Activated CD8-positive, alpha-beta memory T cell treated with anti-CD3 and anti-CD28 coated beads, Interleukin-2, amount 50 U/mL, for 1 hour (primary cell): ENCODE measurements around the gene PTPRK.
"Not testable (repeated sequence)": the region's sequence is repeated elsewhere in the genome, so short reads cannot be mapped to it uniquely, and the experiment has no call there.

Source experiments
- DNase-seq: peaks from one replicate; pipeline ENCODE4 v3.0.0-alpha.2; 2020; ENCODE audit errors: extremely low read depth

Gene PTPRK

DNA sequence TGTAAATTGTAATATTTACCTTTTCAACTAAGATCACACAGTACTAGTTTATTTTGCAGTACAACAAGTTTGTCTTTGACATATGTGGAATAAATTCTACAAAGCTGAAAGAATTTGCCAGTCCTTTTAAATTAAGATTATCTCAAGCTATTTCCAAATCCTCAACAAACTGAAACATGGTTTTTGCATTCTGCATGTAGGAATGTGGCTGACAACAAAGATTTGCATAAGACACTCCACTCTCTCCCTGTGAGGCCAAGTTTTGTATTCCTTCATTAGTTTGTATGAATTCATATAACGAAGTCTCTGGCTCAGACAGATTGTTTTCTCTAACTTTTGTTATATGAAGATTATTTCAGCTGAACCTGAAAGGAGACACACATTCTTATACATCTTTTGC is 495.4 kb downstream of the PTPRK start:
- DNase-seq: no peak

DNA sequence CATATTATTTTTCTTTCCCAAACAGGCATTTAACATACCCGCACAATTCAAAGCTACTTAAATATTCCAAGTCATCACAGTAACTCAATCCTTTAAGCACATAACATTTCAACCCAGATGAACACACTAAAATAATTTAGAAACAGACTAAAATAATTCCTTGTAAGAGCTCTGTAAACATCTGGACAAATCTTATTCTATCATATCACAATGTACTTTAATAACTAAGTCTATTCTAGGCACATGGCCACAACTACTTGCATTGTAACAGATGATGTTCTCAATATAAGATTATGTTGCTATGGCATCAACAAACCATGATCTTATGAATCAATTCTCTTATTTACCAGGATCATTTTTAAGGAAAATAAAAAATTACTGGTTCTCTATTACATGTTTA is 496.4 kb downstream of the PTPRK start:
- DNase-seq: no peak

DNA sequence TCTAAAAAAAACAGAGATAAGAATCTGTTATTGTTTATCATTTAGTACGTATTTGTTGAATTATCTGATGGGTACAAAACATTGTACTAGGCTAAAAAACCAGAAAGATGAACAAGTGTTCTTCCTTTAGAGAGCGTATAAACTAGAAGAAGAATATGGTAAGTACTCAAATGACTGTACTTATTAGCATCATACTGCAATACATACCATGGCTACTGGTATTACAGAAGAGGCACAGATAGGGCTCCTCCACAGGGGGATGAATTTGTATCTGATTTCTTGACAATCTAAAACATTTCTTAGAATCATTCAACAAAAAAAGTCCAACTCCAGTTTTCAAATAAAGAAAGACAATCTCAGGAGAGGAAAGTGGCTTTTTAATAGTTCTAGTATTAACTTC is 501.6 kb downstream of the PTPRK start:
- no peak for DNase-seq

DNA sequence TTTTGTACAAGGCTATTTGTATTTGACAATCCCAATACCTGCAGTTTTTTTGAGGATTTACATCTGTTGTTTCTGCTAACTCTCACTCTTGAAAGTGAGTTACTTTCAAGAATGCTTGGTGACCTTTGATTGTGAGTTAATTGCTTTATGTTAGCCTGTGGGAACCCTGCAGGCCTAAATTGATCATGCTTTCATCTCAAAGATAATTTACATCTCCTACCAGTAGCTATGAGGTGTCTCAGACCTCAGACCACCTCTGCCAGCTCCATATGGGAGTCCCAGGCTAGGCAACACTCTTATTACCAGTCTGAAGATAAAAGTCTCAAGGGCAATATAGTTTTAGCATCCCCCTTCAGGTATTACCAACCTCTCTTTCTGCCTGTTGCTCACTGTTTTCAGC is 503.1 kb downstream of the PTPRK start:
- DNase-seq: no peak

DNA sequence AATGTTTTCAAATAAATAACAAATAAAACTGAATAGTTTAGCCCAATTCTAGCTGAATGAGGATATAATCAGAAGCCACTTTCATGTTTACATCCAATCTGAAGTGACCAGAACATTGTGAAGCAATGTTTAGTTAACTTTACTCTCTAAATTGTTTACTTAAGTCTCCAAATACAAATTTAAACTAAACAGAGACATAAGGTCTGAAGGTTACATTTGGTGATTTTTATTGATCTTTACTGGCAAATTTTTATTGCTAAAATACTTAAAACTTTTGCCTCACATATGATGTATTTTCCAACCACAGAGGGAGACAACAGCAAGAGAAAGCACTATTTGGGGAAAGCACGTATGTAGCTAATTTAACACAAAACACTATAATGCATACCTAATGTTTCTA is 512.7 kb downstream of the PTPRK start:
- no peak for DNase-seq

DNA sequence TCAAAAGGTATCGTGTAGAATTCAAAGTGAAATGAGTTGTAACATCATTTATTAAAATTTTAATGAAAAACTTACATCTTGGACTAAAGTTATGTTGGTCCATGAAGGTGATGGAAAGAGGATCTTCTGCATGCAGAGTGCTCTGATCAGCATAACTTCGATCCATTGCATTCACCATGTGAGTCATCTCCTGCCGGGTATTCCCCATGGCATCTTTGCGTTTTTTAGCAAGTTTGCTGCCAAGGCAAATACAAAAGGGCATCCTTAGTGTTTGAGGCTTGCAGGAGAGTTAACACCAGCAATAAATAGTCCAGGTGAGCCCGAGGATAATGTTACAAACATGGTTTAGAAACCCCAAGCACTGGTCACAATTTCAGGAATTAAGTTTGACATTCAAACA is 515.4 kb downstream of the PTPRK start:
- no peak for DNase-seq

DNA sequence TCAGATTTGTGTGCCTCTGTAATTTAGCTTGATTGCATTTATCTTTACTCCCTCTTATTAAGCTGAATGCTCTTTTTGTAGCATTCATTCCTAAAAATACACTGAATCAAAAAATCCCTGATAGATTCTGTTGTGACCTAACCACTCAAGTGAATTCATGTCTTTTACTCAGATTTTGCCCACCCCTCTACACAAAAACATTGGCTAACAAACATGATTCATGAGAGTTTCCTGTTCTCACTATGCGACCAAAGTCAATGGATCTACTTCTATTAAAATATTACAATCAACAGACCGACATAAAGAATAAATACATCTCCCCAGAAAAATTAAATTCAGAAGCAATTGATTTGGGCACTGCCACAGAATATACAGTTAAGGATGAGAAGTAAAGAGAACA is 520.0 kb downstream of the PTPRK start:
- no peak for DNase-seq

DNA sequence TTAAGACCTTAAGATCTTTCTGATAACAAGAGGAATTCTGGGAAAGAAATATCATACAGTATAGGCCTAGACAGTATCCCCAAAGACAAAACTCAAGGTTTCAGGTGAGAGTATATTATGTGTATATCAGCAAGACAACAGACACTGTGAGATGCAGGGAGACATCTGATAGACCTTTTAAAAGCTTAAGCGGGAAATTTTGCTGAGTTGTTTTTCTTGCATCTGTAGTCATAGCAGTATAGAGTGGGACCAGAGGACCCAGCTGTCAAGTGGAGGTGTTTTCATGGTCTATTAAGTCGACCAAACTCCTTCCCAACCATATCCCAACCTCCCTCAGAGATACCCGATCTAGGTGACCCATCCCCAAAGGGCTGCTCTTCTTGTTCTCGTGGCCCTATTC is 521.4 kb downstream of the PTPRK start:
- DNase-seq: no peak

DNA sequence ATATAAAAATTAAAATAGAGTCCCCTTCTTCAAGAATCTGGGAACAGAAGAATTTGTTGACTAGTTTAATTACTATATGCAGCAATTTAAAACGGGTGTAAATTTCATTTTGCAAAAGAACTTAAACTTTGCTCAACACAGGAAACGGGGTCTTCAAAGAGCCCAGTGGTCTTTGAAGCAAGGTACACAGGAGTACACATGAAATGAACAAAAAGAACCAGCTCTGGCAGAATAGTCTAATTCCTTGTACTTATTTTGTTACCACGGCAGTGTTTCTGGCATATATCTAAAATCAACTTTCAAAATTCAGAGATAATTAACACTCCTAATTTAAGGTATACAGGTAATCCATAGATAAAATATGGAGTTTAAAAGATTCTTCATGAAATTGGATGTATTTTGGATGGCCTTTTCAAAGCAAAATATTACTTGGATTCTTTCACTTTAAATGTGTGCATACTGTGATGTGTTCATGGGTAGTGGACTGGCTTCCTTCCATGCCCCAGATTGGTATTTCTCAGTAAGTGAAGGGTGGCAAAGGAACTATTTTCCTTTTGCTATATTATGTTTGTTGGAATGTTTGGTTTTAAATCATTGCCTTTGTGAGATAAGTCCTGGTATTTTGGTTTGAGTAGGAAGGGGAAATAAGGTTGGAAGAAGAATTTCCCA is 522.8 kb downstream of the PTPRK start:
- DNase-seq: no peak

DNA sequence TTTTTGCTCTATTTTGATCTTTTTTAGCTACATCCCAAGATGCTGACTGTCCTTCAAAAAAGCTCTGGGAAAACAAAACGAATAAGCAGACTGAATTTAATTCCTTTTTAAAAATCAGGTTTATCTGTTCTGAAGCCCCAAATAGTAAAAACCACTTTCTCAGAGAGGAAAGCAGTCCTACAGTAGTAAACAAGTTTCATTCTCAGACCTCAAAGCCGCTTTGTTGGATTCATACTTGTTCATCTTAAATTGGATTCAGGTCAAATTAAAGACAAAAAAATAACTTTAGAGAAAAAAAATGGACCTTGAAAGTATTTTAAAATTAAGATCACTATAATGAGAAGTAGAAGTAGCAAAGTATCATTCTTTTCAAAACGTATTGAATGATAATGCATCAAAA is 523.5 kb downstream of the PTPRK start:
- no peak for DNase-seq

DNA sequence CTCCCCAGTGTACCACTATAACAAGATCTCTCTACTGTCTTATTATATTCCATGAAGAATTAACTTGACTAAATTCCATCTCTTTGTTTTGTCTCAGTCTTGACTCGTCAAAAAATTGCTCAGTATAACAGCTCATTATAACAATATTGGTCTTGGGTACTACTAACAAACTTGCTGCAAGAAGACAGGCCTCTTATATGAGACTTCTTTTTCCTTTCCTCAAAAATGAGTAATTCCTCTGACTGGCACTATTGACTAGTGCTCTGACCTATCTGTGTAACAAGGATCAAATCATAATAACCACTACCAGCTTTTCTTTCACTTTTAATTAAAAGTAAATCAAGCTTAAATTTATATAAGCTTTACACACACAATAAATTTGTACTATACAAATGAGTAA is 528.3 kb downstream of the PTPRK start:
- no peak for DNase-seq

DNA sequence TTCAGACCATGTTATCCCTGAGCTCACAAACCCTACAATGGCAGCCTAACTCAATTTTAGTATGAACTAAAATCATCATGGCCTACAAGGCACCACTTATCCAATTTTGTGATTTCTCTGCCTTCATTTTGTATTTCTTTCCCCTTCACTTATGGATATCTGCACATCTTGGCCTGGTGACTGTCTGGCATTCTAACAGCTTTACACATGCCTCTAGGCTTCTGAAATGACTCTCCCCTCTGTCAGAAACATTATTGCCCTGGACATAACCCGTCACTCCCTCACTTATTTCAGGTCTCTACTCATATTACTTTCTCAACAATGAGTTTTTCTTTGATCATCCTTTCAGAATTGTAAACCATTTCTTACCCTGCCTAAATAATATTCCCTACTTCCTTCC is 530.3 kb downstream of the PTPRK start:
- no peak for DNase-seq

DNA sequence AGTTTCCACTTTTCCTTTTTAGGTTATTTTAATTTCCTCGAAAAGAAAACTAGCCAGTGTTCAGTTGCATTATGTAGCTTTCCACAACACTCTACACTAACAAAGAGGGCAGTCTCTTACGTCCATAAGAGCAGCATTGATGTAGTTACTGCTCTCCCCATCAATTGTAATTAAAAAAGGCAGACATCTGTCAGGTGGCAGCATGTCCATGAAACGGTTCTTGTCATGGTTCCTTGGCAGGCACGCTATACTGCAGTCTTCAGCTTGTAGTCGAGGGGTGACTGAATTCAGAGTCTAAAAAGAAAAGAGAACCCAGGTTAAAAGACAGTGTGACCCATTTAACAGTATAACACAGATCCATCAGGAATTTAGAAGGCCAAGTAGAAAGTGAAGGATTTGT is 539.4 kb downstream of the PTPRK start:
- no peak for DNase-seq

DNA sequence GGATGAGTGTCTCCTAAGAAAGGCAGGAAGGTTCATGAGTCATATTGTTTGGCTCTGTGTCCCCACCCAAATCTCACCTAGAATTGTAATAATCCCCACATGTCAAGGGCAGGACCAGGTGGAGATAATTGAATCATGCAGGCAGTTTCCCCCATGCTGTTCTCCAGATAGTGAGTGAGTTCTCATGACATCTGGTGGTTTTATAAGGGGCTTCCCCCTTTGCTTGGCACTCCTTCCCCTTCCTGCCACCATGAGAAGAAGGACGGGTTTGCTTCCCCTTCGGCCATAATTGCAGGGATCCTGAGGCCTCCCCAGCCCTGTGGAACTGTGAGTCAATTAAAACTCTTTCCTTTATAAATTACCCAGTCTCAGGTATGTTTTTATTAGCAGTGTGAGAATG is 542.2 kb downstream of the PTPRK start:
- DNase-seq: not testable (repeated sequence)

DNA sequence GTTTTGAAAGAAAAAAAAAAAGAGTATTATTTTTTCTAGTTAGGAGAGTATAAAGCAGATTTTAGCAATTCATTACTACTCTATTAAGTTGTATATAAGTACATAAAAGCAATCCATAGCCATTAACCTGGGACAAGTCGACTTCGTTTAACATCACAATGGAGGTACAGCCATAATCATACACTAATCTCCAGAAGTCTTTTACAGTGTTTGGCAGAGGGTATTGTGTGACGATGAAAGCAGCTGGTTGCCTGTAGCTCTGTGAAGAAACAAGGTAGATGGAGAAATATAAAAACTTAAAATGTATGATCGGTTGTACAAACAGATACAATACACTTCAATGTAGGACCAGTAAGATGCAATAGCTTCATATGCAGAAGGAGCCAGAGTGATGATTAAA is 543.6 kb downstream of the PTPRK start:
- no peak for DNase-seq

DNA sequence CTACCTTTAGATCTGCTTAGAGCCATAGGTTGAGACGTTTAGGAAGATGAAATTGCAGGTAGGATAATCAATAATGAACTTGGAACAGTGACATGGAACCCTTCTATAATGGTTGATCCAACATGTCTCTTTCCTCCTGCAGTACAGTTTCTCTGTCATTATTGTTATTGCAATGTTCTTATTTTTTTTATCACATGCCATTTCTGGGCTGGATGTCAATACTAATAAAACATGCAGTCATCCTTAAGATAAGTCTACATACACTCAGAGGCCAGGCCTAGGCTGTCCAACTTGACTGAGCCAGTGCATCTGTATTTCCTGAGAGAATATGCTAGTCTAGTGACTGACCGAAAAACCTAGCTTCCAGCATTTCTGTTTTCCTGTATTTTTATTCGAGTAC is 544.3 kb downstream of the PTPRK start:
- no peak for DNase-seq

DNA sequence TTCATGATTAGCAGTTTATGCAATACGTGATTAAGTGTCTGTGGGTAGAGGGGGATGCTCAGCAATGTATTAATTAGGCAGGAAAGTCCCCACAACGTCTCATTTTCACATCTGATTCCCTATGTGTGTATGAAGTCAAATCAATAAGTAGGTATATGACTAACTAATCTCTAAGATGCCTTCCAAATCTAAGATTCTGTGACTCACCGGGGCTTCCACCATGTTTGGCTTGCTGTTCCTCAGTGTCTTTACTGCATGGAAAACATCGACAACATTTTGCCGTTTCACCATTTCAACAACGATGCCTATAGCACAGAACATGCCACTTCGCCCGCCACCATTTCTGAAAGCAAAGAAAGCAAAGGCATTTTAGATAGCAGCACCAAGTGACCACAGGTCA is 547.6 kb downstream of the PTPRK start:
- no peak for DNase-seq

DNA sequence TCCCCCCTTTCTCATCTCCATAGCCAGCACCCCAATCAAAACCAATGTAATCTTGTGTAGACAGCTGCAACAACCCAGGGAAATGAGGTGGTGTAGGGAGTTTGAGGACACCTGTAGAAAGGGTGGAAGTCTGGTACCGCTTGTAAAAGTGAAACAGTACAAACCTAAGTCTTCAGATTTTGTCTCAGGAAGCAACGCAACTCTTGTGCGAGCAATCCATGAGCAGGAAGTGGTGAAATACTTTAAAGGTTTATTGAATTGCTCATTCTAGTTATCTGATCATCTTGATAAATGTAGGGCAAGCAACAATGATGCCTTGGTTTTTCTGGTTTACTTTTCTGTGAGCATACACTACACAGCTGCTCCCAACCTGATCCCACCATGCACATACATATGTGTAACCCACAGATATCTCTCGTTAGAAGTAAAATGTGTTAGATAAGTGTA is 548.4 kb downstream of the PTPRK start:
- DNase-seq: no peak

DNA sequence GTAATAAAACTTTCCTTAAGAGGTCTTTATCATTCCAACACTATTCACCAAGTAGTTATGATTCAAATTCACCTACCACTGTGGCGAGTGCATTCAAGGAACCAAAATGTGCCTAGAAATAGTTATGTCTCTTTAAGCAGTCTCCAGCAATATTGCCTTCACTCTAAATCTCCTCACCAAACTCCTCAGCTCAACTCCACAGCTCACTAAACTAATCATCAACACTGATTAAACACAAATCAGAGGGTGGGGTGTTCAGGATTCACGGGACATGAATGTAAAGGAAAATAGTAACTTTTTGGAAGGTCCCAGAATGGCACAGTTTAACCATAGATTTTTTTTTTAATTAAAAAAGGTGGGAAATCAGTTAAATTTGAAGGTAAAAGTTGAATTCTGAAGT is 549.0 kb downstream of the PTPRK start:
- no peak for DNase-seq

DNA sequence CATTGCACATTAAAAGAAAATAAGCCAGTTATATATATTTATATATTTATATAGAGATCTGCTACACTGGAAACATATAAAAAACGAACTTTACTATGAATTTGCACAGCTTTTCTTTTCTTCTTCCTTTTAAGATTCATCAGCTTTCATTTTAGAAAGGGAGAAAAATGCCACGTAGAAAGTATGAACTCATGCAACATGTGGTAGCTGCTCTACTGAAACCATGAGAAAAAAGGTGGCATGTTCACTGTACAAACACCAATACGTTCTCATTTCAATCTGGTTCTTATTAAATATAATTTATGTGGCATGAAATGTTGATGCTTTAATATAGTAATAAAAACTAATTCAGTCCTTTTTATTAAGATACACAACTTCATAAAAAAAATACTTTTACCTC is 550.7 kb downstream of the PTPRK start:
- DNase-seq: no peak

DNA sequence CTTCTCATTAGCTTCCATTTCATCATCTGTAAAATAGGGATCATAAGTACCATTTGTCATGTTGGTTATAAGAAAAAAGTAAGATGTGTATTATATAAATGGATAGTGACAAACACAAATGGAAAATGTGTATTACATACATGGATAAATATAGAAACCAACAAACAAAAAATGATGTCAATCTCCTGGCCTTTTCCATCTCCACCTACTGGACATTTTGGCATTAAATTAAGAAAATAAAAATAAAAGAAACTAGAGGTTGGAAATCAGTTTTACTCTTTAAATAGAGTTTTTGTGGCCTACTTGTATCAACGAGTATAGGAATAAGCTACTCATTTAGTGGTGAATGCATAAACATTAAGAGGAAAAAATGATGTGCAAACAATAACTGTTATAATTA is 552.0 kb downstream of the PTPRK start:
- DNase-seq: no peak

DNA sequence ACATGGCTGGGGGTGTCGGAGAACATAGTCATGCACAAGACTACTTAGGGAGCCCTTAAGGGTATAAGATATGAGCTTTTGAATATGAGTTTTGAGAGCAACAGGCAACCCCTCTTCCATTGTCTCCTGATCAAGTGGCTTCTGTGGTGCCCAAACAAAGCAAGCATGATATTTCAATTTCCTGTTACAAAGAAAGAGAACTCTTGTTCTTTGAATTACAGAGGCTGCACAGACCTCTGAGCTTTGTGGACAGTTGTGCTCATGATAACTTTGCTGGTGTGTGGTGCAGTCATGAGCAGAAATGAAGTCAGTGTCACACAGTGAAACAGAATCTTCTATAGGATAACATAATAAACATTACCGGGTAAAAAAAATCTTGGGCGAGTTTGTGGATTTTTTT is 552.7 kb downstream of the PTPRK start:
- no peak for DNase-seq

DNA sequence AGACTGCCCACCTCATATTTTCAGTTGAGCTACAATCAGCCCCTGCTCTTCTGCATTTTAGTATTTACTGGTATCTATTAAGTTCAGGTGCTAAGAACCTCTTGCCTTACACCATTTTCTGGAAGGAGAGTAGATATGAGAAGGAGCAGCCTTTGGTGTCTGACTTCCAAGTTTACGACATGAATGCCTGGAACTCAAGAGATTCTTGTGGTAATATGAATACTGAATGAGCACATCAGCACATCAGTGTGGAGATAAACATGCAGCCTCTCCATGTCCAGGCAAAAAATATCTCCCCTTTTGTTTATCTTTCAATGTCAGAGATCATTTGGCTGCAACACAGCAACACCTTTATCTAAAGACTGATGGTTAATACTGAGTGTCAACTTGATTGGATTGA is 553.8 kb downstream of the PTPRK start:
- no peak for DNase-seq

DNA sequence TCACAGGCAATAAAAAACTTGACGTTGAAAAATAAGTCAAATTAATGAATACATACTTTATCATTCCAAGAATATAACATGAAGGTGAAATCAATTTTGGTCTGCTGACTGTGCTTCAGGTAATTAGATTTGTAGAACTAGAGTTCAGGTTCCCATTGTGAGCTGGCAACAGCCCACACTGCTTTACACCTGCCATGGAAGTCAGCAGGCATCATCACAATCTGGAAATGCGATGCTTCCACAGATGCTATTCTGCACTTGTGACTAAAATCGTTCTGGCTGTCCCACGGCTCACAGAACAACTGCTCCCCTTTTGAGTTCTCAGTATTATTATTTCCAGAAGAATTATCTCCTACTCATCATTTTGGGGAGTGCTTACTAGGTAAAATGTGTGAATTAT is 556.9 kb downstream of the PTPRK start:
- no peak for DNase-seq

DNA sequence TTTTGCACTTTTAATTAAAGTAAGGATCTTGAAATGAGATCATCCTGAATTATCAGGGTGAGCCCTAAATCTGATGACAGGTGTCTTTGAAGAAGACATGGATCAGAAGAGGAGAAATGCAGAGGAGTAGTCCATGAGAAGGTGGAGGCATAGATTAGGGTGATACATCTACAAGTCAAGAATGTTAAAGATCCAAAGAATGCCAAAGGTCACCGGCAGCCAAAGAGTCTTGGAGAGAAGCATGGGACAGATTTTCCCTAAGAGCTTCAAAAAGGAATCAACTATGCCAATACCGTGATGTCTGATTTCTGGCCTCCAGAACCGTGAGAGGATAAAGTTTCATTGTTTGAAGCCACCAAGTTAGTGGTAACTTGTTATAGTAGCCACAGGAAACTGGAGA is 560.5 kb downstream of the PTPRK start:
- DNase-seq: no peak
